Lung (tissue), 12 donors: ENCODE results near the gene MCHR1. TPM values are rescaled to one million over a fixed set of nuclear protein-coding genes. Genes with fewer than 3 reads are reported as not detected.

Source experiments
- ATAC-seq: fragments of 200-7000 bp; cut with Tn5 transposase; one replicate; pipeline ENCODE4 v1.9.1; 2020; ENCODE audit warnings: moderate number of reproducible peaks; ENCODE audit not compliant: insufficient read depth, low FRiP score
- DNase-seq, 3 donors: peaks; one replicate each; pipeline ENCODE4 v3.0.0-alpha.2; 2013 to 2017
- H3K27ac ChIP-seq, 2 donors: one replicate each; pipeline ENCODE4 v1.5.1; 2013; ENCODE audit warnings: mild to moderate bottlenecking in 2 of 2, moderate library complexity in 2 of 2, control low read depth in 1 of 2, inconsistent platforms in 1 of 2, low read depth in 1 of 2, low read length in 1 of 2
- H3K27me3 ChIP-seq, 3 donors: one replicate each; pipeline ENCODE4 v1.5.1; 2013; ENCODE audit warnings: low read length in 2 of 3; ENCODE audit not compliant: control insufficient read depth in 3 of 3, insufficient read depth in 3 of 3
- H3K36me3 ChIP-seq, 4 donors: one replicate each; pipeline ENCODE4 v1.5.1; 2013; ENCODE audit warnings: low read length in 4 of 4, mild to moderate bottlenecking in 1 of 4, moderate library complexity in 1 of 4; ENCODE audit not compliant: control insufficient read depth in 4 of 4, insufficient read depth in 4 of 4
- H3K4me1 ChIP-seq, 5 donors: one replicate each; pipeline ENCODE4 v1.5.1; 2013; ENCODE audit warnings: low read length in 5 of 5, mild to moderate bottlenecking in 2 of 5, moderate library complexity in 1 of 5; ENCODE audit not compliant: control insufficient read depth in 5 of 5, insufficient read depth in 5 of 5
- H3K4me3 ChIP-seq: one replicate; pipeline ENCODE4 v1.5.1; 2013; ENCODE audit warnings: mild to moderate bottlenecking, control low read depth, moderate library complexity
- H3K9ac ChIP-seq, 2 donors: one replicate each; pipeline ENCODE4 v1.5.1; 2013; ENCODE audit warnings: low read length in 2 of 2, control low read depth in 1 of 2; ENCODE audit not compliant: insufficient read depth in 1 of 2
- H3K9me3 ChIP-seq, 4 donors: one replicate each; pipeline ENCODE4 v1.5.1; 2013; ENCODE audit warnings: low read length in 3 of 4, mild to moderate bottlenecking in 1 of 4, moderate library complexity in 1 of 4; ENCODE audit not compliant: control insufficient read depth in 4 of 4, insufficient read depth in 3 of 4
- WGBS, 2 donors: extraction: QIAGEN DNeasy Blood & Tissue Kit; methylation state at CpG; one replicate each; pipeline ENCODE4 v1.1.7; 2013; 5-methylcytosine and 5-hydroxymethylcytosine counted together
- polyA plus RNA-seq, 2 donors: library from polyadenylated mRNA; stranded (reverse); fragments of 200-250 nt; gene quantifications; one replicate each; pipeline ENCODE4 v1.2.1, GENCODE V29; 2013
- total RNA-seq, 2 donors: library from RNA; depleted of rRNA in 1 of 2; stranded (reverse); fragments of >200 nt in 1 of 2; gene quantifications; one replicate each; pipeline ENCODE4 v1.2.1, GENCODE V29; 2014 to 2021
- TF ChIP-seq, protein P1 (sequence below): IDR thresholded peaks from 2 replicates; pipeline ENCODE4 v1.5.1; 2012; ENCODE audit warnings: mild to moderate bottlenecking; ENCODE audit errors: control extremely low read depth, extremely low read depth
- donor health status: control.
- donor health status: control.
- donor health status: Bipolar disorder and iron deficiency.
- donor health status: healthy.
- donor health status: DM: yes; HTN: yes; CAD: no.

The MCHR1 gene
- total and polyA plus RNA-seq, 4 donors = 0.06 to 0.62 (median 0.29) TPM

DNA sequence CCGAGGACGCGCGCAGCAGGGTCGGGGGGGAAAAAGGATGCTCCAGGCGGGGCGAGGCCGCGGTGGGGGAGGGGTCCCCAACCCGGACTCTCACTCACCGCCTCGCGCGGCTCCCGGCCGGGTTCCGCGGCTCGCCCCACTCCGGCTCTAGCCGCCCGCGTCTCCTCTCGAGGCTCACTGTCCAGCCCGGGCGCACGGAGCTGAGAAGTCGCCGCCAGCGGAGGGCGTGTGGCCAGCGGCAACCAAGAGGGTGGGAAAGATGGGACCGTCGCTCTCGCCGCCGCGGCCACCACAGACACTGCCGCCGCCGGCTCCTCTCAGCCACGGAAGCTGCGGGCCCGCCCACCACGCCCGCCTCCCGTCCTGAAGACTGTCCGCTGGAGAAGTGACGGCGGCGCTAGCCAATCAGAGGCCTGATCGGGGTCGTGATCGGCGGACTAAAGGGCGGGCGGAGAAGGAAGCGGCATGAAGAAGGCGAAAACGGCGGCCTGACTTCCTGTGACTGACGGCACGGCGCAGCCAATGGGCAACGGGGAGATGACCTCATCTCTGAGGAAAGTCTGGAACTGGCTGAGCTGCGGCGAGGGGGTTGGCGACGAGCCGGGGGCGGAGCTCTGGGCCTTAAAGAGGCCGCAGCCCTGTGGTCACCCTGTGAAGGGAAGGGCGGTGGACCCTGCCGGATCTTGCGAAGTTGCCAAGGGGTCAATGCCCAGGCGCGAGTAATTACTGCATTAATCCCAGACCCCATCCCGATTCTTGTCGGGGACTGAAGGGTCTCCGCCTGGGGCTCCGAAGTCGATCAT is 42.7 kb upstream of the MCHR1 start, which contains the start of gene MRTFA:
Gene MRTFA, minus strand, starts transcription at position 340 of the 803 bp plus-strand sequence.
- Histone ChIP-seq H3K9me3 (no peaks in the 10 kb centered on the region), H3K36me3 (no peaks in the 10 kb centered on the region), H3K27ac (peak within 1 kb of the TSS; percentile 96), H3K9ac (peak within 1 kb of the TSS; percentile 79 to 91), H3K4me1 (peaks cover 0 to 25% (median 9%) of the 10 kb centered on the region in 5 donors), H3K4me3 (peak within 1 kb of the TSS; percentile 90), H3K27me3 (no peaks in the 10 kb centered on the region)
- 0% methylated on average over 70 to 82 of the region's 82 CpGs for WGBS, 2 donors
- peak; percentile 97 for ATAC-seq
- peak; percentile 100 for DNase-seq
- TF ChIP-seq, protein P1, sequence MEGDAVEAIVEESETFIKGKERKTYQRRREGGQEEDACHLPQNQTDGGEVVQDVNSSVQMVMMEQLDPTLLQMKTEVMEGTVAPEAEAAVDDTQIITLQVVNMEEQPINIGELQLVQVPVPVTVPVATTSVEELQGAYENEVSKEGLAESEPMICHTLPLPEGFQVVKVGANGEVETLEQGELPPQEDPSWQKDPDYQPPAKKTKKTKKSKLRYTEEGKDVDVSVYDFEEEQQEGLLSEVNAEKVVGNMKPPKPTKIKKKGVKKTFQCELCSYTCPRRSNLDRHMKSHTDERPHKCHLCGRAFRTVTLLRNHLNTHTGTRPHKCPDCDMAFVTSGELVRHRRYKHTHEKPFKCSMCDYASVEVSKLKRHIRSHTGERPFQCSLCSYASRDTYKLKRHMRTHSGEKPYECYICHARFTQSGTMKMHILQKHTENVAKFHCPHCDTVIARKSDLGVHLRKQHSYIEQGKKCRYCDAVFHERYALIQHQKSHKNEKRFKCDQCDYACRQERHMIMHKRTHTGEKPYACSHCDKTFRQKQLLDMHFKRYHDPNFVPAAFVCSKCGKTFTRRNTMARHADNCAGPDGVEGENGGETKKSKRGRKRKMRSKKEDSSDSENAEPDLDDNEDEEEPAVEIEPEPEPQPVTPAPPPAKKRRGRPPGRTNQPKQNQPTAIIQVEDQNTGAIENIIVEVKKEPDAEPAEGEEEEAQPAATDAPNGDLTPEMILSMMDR = no peak

DNA sequence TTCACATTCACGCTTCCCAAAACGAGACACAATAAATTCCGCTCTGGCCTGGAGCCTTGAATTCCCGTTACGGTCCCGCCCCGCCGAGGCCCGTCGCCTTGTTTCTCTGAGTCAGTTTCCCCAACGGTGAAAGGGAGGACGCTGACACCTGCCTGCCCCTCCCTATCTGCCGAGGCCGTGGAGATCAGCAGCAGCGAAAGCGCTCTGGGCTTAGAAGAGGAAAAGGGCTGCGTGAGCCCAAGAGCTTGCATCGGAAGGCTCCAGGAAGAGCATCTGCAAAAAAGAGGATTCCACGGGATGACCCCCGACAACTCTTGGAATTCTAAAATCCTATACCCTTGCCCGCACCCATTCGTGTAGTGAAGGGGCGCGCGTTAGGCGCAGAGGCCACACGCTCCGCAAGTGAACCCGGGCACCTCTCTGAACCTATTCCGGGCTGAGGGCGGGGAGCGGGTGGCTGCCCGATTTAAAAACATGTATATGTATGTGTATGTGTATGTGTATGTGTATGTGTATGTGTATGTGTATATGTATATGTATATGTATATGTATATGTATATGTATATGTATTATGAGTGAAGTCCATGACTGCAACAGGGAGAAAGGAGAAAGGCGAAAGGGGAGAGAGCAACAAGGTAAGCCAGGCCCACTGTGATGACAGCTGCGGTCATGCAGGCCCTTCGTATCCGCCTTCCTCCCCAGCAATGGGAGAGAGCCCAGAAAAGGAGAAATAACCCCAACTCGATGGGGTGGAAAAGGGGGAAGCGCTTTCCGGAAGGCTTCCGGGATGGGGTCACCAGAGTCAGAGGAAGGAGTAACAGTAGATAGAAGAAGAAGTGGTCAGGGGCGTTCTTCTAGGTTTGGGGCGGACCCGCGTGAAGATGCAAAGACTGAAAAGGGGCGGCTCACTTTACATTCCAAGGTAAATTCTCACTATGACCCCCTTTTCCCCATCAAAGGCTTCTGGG is 41.8 kb upstream of the MCHR1 start:
- peak; percentile 24 to 40 (median 29) for DNase-seq
- TF ChIP-seq, protein P1 = no peak
- ATAC-seq = peak; percentile 1

DNA sequence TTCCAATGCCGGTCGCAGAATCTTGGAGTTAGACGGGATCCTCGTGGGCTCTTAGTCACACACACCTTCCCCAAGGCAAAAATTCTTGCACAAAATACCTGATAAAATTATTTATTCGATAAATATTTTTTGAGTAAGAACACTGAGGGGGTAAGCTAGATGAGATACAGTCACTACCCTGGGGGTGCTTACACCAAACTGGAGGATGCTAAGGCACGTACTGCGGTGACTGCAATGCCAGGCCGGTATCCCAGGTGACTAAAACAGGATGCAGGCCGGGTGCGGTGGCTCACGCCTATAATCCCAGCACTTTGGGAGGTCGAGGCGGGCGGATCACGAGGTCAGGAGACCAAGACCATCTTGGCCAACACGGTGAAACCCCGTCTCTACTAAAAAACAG is 41.0 kb upstream of the MCHR1 start:
- 97% methylated on average over 17 of the region's 17 CpGs for WGBS, 2 donors
- H3K9ac ChIP-seq = no peak overlapping the region
- no peak for DNase-seq

More for the DNA sequence above, 41.8 kb upstream of the MCHR1 start:
- Histone ChIP-seq H3K4me1 (peaks cover 0 to 25% (median 9%) of the 10 kb centered on the region in 5 donors), H3K9ac (peak overlapping the region; percentile 79 to 91), H3K27ac (peak overlapping the region; percentile 93 to 95), H3K9me3 (no peaks in the 10 kb centered on the region), H3K4me3 (peak overlapping the region; percentile 62), H3K36me3 (no peaks in the 10 kb centered on the region), H3K27me3 (no peaks in the 10 kb centered on the region)
- WGBS, 2 donors = 8 to 19% methylated on average over 46 of the region's 46 CpGs

More for the DNA sequence above, 41.0 kb upstream of the MCHR1 start:
- Histone ChIP-seq H3K4me1 (peaks cover 0 to 25% (median 9%) of the 10 kb centered on the region in 5 donors), H3K27me3 (no peaks in the 10 kb centered on the region), H3K27ac (no peak overlapping the region), H3K4me3 (no peak overlapping the region), H3K9me3 (no peaks in the 10 kb centered on the region), H3K36me3 (no peaks in the 10 kb centered on the region)
- TF ChIP-seq, protein P1 = no peak
- no peak for ATAC-seq
